PC-3 (cell line): ENCODE data around the gene RNF5.

Source experiments
- EZH2 ChIP-seq: fragments of 300-600 bp; sonication (generic); IDR thresholded peaks from one replicate; pipeline ENCODE4 v1.6.1; 2017; ENCODE audit warnings: antibody characterized with exemption, mild to moderate bottlenecking, low read length; ENCODE audit not compliant: unreplicated experiment
- EZH2phosphoT487 ChIP-seq: fragments of 300-600 bp; sonication (generic); IDR thresholded peaks from 2 replicates; pipeline ENCODE4 v1.6.1; 2018; ENCODE audit warnings: mild to moderate bottlenecking, antibody characterized with exemption, low read length, borderline replicate concordance
- TF ChIP-seq, protein P1 (sequence below): fragments of 300-600 bp; sonication (generic); conservative IDR thresholded peaks from 2 replicates; pipeline ENCODE4 v1.5.1; 2017; ENCODE audit warnings: antibody characterized with exemption, low read depth, mild to moderate bottlenecking, low read length

DNA sequence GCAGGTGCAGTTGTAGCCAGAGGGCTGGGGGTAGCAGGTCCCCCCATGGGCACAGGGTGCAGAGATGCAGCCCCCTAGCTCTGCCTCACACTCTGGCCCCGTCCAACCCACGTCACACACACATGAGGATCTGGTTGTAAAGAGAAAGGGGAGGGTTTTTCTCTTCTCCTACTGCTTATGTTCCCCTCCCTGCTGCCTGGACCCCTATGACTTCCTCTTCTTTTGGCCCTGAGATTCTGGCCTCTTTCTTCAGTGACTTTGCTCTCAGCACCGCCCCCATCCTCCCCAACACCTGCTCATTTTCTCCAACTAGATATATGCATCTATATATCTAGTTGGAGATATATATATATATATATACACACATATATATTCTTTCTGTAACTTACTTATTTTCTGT, 35.9 kb downstream of the RNF5 start:
- TF ChIP-seq, protein P1, sequence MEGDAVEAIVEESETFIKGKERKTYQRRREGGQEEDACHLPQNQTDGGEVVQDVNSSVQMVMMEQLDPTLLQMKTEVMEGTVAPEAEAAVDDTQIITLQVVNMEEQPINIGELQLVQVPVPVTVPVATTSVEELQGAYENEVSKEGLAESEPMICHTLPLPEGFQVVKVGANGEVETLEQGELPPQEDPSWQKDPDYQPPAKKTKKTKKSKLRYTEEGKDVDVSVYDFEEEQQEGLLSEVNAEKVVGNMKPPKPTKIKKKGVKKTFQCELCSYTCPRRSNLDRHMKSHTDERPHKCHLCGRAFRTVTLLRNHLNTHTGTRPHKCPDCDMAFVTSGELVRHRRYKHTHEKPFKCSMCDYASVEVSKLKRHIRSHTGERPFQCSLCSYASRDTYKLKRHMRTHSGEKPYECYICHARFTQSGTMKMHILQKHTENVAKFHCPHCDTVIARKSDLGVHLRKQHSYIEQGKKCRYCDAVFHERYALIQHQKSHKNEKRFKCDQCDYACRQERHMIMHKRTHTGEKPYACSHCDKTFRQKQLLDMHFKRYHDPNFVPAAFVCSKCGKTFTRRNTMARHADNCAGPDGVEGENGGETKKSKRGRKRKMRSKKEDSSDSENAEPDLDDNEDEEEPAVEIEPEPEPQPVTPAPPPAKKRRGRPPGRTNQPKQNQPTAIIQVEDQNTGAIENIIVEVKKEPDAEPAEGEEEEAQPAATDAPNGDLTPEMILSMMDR: no peak
- TF ChIP-seq EZH2 (no peak), EZH2phosphoT487 (no peak)
